SKM-1 (cell line): ENCODE measurements around the gene TBXAS1.

Experiments used
- DNase-seq: peaks from one replicate; lab custom pipeline; 2025; ENCODE audit not compliant: unreplicated experiment; lab: John Stamatoyannopoulos, UW

The TBXAS1 gene

DNA sequence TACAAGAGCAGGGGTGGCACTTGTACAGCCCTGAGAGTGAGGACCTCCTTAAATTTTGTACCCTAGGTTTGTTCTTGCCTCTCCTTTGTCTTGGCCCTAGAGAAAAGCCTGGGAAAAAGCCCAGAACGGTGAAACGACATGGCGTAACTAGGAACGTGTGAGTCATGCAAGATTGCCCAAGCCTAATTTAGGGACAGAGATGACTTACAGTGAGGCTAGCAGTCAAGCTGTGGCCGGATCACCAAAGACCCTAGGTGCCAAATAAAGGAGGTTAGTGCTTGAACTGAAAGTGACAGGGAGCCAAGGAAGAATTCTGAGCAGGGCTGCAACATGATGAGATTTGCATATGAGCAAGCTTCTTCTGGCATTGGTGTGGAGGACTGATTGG lies 25.1 kb downstream of the TBXAS1 start:
- DNase-seq = peak; percentile 56

DNA sequence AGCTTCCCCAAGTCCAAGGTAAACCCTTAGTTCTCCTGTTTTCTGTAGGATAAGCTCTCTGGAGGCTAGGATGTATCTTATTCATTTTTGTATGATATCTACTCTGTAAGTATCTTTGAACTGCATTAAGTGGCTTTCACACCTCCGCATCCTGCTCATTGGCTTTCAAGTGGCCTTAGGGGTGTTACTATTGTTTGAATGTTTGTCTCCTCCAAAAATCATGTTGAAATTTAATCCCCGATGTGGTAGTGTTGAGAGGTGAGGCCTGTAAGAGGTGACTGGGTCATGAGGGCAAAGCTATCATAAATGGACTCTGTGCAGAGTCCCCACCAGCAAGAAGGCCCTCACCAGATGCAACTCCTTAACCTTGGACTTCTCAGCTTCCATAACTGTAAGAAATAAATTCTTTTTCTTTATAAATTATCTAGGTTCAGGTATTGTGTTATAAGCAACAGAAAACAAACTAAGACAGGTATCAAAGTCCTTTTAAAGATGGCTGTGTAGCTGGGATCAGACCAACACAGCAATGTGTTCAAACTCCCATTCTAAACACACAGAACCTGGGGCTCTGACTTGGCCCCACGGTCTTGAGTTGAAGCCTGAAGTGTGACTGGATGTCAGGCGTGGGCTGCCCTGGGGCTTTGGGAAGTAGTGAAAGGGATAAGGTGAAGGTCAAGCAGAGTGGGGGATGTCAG lies 25.9 kb downstream of the TBXAS1 start:
- no peak for DNase-seq

DNA sequence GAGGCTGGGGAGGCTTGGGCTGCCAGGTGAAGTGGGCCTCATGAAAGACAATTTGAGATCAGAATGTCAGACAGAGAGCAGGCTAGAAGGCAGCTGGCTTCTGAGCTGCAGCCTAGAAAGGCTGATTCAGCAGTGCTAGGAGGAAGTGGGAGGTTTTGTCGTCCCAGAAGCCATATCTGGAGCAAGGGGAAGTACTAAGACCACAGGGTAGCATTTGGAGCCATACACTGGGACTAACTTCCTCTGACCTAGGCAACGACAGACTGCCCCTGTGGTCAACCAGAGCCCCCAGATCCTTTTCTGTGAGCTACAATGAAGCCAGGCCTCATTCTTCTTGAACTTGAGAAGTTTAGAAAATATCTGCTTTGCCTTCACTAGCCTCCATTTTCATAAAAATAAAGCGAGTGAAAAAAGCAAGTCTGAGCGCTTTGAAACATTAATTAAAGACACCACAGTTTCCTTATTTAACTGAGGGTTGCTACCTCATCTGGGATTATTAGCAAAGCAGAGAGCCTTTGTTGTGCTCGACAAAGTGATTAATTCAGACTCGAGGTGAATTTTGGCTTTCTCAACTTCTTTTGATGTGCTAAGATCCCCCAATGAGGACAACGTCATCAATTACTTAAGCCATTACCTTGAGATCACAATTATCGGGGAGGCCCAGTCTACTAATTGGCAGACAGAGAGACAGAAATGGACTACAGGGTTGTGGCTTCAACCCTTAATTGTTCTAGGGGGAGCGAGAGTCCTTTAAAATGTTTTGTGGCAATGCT lies 26.6 kb downstream of the TBXAS1 start:
- DNase-seq = peak; percentile 99

DNA sequence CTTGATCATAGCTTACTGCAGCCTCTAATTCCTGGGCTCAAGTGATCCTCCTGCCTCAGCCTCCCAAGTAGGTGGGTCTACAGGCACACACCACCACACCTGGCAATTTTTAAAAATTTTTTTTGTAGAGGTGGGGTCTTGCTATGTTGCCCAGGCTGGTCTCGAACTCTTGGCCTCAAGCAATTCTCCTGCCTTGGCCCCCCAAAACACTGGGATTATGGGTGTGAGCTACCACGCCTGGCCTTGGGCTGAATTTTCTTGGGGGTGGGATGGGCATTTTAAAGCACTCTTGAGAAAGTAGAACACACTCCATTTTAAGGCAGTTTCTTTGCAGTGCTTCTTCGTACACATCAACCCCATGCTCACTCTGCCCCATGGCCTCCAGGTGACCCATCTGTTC lies 28.7 kb downstream of the TBXAS1 start:
- DNase-seq = no peak

DNA sequence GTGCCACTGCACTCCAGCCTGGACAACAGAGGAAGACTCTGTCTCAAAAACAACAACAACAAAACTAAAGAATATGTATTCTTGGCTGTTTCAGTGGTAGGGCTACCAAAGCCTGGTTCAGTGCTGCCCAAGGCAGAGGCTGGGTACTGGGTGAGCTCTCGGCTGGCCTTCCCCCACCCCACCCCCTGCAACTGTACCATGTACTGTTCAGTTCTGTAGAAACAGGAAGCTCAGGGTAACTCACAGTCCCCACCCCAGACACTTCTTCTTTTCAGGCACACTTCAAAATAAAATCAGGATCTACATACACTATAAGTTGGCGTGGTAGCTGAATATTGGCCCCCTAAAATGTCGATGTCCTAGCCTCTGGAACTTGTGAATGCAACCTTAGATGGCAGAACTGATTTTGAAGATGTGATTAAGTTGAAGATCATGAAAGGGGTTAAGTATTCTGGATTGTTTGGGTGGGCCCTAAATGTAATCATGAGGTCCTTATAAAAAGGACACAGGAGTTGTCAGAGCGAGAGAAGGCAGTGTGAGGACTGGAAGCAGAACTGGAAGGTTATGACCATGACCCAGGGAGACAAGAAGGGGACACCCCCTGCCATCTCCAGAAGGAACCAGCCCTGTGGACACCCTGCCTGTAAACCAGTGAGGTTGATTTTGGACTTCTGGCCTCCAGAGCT lies 31.2 kb downstream of the TBXAS1 start:
- peak; percentile 83 for DNase-seq

DNA sequence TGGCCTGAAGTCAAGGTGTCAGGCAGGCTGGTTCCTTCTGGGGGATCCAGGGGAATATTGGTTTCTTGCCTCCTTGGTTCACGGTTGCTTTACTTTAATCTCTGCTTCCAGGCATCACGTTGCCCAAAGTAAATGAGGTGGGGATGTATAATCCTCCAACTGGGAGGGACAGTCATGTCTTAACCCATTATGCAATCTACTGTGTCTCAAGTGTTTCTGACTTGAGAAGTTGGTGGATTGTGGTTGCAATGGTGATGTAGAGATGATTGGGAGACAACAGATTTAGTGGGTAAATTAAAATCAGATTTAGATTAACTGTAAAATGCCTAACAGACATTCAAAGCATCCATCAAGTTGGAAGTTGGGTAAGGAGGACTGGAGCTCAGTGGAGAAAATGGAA lies 32.7 kb downstream of the TBXAS1 start:
- peak; percentile 25 for DNase-seq

DNA sequence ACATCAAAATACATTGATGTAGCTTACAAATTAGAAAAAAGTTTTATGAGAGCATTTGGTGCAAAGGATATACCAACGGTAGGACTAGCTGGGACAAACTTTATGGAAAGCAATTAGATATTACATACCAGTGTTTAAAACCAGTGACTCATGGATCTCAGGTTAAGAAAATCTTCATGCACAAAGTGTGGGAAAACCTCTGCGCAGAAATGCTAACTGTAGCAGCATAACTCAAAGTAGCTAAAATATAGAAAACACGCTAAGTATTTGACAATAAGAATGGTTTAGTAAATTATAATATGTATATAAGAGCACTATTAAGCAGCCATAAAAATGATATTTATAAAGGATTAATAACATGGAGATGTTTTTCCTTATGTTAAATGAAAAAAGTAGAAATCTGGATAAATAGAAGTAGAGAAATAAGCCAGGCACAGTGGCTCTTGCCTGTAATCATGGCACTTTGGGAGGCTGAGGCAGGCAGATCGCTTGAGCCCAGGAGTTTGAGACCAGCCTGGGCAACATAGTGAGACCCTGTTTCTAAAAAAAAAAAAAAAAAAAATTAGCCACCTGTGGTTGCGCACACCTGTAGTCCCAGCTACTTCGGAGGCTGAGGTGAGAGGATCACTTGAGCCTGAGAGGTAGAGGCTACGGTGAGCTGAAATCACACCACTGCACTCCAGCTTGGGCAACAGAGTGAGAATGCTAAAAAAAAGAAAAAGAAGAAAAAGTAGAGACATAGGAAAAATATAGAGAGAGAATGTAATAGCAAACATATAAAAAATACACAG lies 37.2 kb downstream of the TBXAS1 start:
- DNase-seq = no peak

DNA sequence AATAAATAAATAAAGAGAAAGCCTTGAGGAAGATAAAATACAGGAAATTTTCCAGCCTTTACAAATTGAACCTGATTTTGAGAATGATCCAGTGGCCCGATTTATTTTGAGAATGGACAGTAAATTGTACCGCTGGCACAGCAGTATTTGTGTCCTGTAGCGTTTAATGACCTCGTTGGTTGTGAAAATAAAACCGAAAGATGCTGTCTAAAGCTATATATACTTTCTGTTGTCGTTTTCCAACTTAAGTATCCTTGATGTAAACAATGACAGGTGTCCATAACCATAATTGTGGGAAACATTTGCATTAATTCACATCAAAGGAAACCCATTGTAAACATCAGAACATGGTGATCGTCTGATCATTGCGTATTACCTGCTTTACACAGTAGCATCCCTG lies 38.8 kb downstream of the TBXAS1 start:
- no peak for DNase-seq

DNA sequence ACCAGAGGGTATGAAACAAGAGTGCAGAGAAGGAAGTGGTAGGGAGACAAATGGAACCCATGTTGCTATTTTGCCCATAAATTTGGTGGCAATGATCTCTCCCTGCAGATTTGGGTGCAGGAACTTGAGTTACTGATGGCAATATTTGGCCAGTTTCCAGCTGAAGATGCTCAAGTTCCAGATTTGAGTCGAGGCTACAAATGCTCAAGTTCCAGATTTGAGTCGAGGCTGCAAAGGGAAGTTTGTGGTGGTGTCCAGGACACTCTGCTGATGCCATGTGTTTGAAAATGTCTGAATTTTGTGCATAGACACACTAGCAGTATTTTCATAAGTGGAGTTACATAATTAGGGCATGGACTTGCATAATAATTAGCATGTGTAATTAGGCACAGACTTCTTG lies 40.8 kb downstream of the TBXAS1 start:
- DNase-seq = no peak

DNA sequence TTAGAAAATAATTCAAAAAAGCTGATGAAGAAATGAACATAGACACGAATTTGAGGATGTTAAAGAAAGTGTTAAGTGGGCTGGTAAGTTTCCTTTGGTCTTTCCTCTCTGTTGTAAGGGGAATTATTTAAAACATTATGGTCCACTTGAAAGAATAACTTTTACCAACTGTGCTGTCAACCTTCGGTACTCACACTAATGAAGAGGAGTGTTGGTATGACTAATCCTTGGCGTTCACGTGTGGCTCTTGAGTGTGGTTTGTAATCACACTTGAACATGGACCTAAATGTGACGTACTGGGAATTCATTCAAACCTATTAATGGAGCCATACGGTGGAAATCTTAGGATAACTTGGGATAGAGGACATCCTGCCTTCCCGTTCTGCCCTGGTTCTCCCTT lies 41.3 kb downstream of the TBXAS1 start:
- no peak for DNase-seq

DNA sequence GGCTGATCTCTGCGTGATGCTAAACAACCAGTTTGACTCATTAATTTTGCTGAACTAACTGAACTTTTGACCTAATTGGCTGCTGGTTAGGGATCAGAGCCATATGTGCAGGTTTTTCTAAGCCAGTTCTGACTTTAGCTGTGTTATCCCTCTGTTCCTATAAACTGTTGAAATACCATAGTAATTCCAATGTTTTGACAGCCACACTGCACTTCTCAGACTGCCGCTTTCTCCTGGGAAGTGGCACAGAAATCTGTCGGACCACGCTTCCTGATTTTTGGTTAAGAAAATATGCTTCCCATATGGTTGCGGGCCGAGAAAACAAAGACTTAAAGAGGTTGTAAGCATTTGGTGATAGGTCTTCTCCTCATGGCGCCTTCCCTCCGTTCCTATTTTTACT lies 42.3 kb downstream of the TBXAS1 start:
- DNase-seq = no peak

DNA sequence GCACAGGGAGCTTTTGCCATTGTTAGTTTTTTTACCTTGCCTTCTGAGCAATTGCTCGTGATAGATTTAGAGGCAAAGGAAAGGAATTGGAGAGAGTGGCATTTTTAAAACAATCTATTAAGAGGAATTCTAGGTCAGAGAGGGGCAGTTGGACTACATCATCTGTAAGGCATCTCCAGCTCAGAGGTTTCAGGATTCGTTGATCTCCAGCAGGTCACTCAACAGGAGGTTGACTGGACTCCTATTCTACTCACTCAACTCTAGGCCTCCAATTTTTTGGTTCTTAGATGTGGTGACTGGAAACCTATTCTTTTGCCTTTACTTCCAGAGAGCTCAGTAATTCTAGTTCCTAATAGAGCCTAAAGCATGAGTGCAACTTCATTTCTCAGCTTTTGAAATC lies 42.8 kb downstream of the TBXAS1 start:
- no peak for DNase-seq

DNA sequence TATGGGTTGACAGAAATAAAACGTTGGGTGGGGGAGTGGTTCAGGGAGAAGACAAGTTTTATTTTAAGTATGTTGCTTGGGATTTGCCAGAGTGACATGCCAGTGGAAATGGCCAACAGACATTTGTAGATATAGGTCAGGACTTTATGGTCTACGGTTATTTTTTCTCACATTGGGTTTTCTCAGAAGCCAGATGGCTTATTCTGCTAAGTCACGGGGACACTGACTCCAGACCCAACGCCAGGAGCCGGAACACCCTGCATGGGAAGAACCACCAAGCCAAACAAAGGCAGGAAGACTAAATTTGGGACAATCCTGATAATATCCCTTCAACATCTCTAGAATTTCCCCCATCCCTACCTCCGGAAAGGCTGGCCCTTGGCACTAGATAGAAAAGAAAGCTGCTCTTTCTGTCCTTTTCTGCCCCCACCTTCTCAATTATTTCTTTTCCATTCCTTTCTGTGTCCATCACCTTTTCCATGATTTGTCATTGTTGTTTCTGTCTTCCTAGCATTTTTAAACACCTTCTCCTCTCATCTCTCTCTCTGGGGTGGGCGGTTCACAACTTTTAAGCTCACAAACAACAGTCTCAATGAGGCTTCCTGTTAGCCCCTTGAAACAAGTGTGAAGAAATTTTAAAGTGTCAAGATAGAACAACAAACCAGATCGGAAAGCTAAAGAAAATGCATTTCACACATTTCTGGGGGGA lies 44.7 kb downstream of the TBXAS1 start:
- DNase-seq = no peak

DNA sequence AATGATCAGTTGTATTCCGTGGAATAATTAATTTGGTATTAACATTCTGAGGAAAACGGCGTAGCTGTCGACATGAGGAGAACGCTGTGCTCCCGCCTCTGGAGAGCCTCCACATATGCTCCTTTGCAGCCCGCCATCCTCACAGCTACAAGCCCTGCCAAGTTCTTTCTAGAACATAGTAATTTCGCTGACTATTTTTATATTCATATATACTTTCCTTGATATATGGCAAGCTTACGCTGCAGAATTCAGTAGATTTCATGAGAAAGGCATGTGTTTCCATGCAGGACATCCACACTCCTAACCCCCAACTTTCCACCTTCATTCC lies 45.2 kb downstream of the TBXAS1 start:
- no peak for DNase-seq

DNA sequence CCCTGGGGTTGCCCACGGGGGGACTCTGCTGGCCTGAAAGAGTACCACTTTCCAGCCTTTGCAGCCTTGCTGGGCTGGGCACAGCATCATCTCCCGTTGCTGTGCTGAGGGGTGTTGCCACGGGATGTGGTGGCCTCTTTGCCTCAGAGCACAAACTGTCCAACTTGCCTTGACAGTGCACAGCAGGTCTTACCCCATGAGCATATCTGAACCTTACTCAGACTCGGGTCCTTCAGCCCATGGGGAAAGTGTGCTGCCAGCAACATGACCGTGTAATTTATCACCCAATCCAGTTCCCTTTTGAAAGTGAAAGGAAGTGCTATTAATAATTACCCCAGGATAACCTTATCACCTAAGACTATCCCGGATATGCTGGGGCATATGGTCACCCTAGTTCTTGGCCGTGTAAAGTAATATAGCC lies 46.8 kb downstream of the TBXAS1 start:
- DNase-seq = no peak

DNA sequence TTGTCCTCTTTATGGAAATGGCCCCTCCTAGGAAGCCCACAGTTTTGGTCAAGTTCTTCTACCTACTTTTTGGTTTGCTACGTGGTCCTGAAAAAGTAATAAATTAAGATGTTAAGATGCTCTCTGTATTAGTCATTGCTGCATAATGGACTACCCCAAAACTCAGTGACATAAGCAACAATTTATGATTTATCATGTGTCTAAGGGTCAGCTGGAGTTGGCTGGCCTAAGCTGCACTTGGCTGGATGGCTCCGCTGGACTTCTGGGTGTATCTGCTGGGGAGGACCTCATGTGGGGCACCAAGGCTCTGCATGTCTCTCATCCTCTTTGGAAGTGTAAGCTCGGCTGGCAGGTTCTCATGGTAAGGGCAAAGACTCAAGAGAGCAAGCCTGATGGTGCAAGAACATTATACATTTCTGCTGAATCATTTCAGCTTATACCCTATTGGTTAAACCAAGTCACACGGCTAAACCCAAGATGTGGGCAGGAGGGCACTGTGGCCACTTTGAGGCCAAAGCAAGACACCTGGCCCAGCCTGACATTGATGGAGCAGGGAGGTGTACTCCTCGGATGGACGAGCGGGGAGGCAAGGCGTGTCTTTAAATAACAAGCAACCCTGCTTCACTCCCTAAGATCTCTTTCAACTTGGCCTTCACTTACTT lies 47.7 kb downstream of the TBXAS1 start:
- no peak for DNase-seq

DNA sequence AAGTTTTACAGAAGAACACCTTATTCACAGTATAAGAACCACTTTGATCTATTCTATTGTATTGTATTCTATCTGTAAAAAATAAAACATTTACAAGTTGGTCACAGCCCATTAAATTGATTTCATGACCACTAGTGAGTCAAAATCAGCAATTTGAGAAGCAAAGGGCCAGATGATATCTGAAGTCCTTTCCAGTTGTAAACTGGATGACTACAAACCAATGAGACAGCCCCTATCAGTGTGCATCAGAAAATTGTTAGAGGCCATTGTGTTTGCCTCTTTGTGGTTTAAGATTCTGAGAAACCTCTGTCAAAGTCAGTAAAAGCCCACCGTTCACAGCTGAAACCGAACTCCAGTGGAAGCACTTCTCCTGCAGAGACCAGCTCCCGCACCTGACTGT lies 54.8 kb downstream of the TBXAS1 start:
- DNase-seq = no peak

DNA sequence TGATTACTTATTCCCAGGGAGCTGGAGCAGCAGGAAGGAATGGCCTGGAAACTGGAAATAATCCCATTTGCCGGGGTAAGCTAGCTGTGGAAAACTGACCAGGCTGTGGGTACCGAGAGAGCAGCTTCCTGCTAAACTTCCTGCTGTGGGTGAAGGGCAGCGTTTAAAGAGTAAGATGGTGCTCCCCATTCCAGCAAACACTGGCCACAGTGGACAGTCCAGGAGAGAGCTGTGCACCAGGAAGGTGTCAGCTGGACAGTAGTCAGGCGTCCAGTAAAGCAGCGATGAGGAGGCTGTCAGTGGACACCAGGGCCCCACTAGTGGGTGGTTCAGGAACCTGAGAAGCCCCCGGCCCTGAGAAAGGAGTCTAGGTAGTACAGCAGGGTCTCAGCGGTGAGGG lies 55.4 kb downstream of the TBXAS1 start:
- DNase-seq = no peak

DNA sequence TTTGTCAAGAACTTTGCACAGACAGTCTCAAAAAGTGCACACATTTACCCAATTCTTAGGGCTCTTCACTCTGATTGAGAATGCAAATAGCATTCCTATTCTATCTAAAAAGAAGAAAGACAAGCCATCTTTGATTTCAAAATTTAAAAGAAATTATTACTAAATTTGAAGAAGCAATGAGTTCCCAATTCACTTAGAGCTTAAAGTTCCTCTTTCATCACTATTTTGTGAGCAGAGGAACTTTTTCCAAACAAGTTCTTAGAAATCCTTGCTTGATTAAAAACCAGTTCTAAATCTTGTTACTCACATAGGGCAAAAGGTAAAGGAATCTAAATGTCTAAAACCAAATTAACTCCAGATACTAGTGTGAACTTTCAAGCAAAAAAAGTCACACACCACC lies 56.4 kb downstream of the TBXAS1 start:
- no peak for DNase-seq

DNA sequence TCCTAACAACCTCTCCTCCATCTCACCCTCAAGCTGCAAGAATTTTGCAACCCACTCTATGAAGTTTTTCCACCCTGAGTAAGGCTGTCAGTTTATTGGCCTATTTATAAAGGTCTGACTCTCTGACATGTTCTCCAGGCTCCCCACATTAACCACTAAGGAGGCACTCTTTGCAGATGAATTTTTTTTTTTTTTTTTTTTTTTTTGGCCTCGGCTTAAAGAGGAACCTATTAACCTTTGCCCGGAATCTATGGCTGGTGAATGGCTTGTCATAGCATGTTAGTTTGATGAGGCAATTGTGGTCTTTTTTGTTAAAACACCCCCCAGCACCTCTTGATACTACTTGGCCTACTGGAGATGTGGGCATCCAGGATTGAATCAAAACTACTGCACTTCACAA lies 57.1 kb downstream of the TBXAS1 start:
- DNase-seq = peak; percentile 91
